GM12878 (cell line): ENCODE measurements around the gene SLC17A2.

Experiments
- BHLHE40 ChIP-seq, 2 experiments: fragments of 450-650 bp in 1 of 2; IDR thresholded peaks; 2 replicates each; pipeline ENCODE4 v1.6.1; 2011 to 2017; ENCODE audit warnings: low read depth in 2 of 2, borderline replicate concordance in 1 of 2, improper control_type of control experiment in 1 of 2, low read length in 1 of 2, mild to moderate bottlenecking in 1 of 2
- BMI1 ChIP-seq: fragments of 450-650 bp; IDR thresholded peaks from 2 replicates; pipeline ENCODE4 v1.6.1; 2016; ENCODE audit warnings: mild to moderate bottlenecking, moderate library complexity, borderline replicate concordance
- FOXK2 ChIP-seq: fragments of 450-650 bp; IDR thresholded peaks from 2 replicates; pipeline ENCODE4 v1.6.1; 2017; ENCODE audit warnings: mild to moderate bottlenecking, moderate library complexity
- GABPA ChIP-seq: IDR thresholded peaks from 2 replicates; pipeline ENCODE4 v1.6.1; 2014; ENCODE audit warnings: antibody characterized with exemption, low read depth, mild to moderate bottlenecking, inconsistent platforms
- HDAC2 ChIP-seq: fragments of 200-600 bp; sonication (generic); IDR thresholded peaks from 2 replicates; pipeline ENCODE4 v1.6.1; 2017
- POLR2A ChIP-seq: IDR thresholded peaks from 2 replicates; pipeline ENCODE4 v1.6.1; 2011; ENCODE audit warnings: low read depth, mild to moderate bottlenecking, low read length
- TAF1 ChIP-seq: IDR thresholded peaks from 2 replicates; pipeline ENCODE4 v1.6.1; 2011; ENCODE audit warnings: mild to moderate bottlenecking, low read depth, low read length, borderline replicate concordance
- YY1 ChIP-seq: IDR thresholded peaks from 2 replicates; pipeline ENCODE4 v1.6.1; 2011; ENCODE audit warnings: low read depth, mild to moderate bottlenecking, low read length
- TF ChIP-seq, protein P1 (sequence below): IDR thresholded peaks from 2 replicates; pipeline ENCODE4 v1.6.1; 2012; ENCODE audit warnings: low read depth, low read length, improper control_type of control experiment
- TF ChIP-seq, protein P2 (sequence below): IDR thresholded peaks from 2 replicates; pipeline ENCODE4 v1.6.1; 2012; ENCODE audit warnings: mild to moderate bottlenecking, low read depth, low read length
- TF ChIP-seq, protein P3 (sequence below): fragments of 450-650 bp; IDR thresholded peaks from 2 replicates; pipeline ENCODE4 v1.6.1; 2016; ENCODE audit warnings: mild to moderate bottlenecking

DNA sequence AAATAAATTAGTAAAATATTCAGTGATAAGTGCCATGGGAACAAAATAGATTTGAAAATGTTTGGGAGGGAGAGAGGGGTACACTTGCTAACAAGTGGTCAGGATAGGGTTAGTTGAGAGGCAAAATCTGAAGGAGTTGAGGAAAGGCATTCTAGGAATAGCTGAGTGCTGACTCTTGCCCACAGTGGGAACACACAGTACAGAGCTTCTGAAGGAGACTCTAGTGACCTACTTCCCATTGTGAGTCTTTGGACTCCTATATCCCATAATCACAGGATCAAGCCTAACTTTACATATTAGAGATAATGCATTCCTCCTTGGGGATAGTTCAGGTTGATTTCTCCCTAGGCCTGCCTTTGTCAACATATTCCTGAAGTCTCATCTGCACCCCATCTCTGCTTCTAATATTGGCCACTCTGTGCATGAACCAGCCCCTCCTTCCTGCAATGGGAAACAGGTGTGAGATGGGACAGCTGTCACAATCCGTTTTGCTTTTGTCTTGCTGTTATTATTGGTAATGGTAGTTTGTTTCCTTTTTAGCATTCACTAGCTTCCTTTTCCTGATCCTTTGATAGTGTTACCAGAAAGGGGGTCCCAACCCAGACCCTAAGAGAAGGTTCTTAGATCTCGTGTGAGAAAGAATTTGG is 29.5 kb upstream of the SLC17A2 start:
- no peak for TF ChIP-seq TAF1
- no peak for TF ChIP-seq FOXK2
- TF ChIP-seq, protein P1, sequence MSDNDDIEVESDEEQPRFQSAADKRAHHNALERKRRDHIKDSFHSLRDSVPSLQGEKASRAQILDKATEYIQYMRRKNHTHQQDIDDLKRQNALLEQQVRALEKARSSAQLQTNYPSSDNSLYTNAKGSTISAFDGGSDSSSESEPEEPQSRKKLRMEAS, result no peak
- no peak for TF ChIP-seq BHLHE40 (IDR thresholded peaks at IDR 0.05; ENCODE audit: borderline replicate concordance in 1 of 2, low read depth in 2 of 2, low read length in 1 of 2)
- TF ChIP-seq YY1, result no peak
- no peak for TF ChIP-seq GABPA
- TF ChIP-seq, protein P2, sequence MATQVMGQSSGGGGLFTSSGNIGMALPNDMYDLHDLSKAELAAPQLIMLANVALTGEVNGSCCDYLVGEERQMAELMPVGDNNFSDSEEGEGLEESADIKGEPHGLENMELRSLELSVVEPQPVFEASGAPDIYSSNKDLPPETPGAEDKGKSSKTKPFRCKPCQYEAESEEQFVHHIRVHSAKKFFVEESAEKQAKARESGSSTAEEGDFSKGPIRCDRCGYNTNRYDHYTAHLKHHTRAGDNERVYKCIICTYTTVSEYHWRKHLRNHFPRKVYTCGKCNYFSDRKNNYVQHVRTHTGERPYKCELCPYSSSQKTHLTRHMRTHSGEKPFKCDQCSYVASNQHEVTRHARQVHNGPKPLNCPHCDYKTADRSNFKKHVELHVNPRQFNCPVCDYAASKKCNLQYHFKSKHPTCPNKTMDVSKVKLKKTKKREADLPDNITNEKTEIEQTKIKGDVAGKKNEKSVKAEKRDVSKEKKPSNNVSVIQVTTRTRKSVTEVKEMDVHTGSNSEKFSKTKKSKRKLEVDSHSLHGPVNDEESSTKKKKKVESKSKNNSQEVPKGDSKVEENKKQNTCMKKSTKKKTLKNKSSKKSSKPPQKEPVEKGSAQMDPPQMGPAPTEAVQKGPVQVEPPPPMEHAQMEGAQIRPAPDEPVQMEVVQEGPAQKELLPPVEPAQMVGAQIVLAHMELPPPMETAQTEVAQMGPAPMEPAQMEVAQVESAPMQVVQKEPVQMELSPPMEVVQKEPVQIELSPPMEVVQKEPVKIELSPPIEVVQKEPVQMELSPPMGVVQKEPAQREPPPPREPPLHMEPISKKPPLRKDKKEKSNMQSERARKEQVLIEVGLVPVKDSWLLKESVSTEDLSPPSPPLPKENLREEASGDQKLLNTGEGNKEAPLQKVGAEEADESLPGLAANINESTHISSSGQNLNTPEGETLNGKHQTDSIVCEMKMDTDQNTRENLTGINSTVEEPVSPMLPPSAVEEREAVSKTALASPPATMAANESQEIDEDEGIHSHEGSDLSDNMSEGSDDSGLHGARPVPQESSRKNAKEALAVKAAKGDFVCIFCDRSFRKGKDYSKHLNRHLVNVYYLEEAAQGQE, result no peak
- TF ChIP-seq, protein P3, sequence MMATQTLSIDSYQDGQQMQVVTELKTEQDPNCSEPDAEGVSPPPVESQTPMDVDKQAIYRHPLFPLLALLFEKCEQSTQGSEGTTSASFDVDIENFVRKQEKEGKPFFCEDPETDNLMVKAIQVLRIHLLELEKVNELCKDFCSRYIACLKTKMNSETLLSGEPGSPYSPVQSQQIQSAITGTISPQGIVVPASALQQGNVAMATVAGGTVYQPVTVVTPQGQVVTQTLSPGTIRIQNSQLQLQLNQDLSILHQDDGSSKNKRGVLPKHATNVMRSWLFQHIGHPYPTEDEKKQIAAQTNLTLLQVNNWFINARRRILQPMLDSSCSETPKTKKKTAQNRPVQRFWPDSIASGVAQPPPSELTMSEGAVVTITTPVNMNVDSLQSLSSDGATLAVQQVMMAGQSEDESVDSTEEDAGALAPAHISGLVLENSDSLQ, result no peak
- no peak for TF ChIP-seq POLR2A
- no peak for TF ChIP-seq HDAC2
- no peak for TF ChIP-seq BMI1
